Kidney epithelial cell (primary cell): Measurements from ENCODE around the gene CLSTN2. TPM values are rescaled to one million over a fixed set of nuclear protein-coding genes. Genes with fewer than 3 reads are reported as not detected.

Experiments
- DNase-seq: peaks from one replicate; pipeline ENCODE4 v3.0.0-alpha.2; 2010; ENCODE audit warnings: low read depth
- H3K27me3 ChIP-seq: 2 replicates; pipeline ENCODE4 v1.6.0; 2011; ENCODE audit warnings: low read length; ENCODE audit not compliant: control insufficient read depth, insufficient read depth
- H3K36me3 ChIP-seq: 2 replicates; pipeline ENCODE4 v1.5.1; 2011; ENCODE audit warnings: low read length; ENCODE audit not compliant: control insufficient read depth, insufficient read depth
- H3K4me3 ChIP-seq: 2 replicates; pipeline ENCODE4 v1.5.1; 2011; ENCODE audit warnings: low read depth, mild to moderate bottlenecking, control low read depth, low read length
- total RNA-seq: library from RNA; depleted of rRNA; stranded (reverse); fragments of >200 nt; gene quantifications from 2 replicates; pipeline ENCODE4 v1.2.3, GENCODE V29; 2015
- TF ChIP-seq, protein P1 (sequence below): IDR thresholded peaks from 2 replicates; pipeline ENCODE4 v1.5.1; 2011; ENCODE audit warnings: mild to moderate bottlenecking, moderate library complexity, low read length, control low read depth, inconsistent platforms; ENCODE audit not compliant: insufficient read depth, poor library complexity, severe bottlenecking

CLSTN2 gene
- total RNA-seq, 1 donor from 2014 or later: 10.9 TPM

DNA sequence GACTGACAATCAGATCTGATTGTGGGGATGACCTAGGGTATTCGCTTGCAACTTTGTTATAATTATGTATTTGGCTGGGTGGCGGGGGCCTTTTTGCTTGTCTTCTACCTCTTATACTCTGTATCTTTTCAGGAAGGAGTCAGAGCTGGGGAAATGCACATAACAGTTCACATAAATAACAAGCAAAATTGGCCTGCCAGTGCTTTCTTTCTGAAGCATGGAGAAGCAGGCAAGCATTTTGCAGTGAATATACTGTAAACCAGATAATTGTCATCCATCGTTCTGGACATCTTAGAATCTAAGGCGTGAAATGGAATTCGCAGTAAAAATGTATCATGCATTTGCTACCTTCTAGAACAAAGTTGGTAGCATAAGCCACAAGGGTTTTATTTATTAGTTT lies 227.6 kb downstream of the CLSTN2 start:
- DNase-seq: no peak
- TF ChIP-seq, protein P1, sequence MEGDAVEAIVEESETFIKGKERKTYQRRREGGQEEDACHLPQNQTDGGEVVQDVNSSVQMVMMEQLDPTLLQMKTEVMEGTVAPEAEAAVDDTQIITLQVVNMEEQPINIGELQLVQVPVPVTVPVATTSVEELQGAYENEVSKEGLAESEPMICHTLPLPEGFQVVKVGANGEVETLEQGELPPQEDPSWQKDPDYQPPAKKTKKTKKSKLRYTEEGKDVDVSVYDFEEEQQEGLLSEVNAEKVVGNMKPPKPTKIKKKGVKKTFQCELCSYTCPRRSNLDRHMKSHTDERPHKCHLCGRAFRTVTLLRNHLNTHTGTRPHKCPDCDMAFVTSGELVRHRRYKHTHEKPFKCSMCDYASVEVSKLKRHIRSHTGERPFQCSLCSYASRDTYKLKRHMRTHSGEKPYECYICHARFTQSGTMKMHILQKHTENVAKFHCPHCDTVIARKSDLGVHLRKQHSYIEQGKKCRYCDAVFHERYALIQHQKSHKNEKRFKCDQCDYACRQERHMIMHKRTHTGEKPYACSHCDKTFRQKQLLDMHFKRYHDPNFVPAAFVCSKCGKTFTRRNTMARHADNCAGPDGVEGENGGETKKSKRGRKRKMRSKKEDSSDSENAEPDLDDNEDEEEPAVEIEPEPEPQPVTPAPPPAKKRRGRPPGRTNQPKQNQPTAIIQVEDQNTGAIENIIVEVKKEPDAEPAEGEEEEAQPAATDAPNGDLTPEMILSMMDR: no peak
- Histone ChIP-seq H3K36me3 (no peaks in the 10 kb centered on the region), H3K4me3 (no peak overlapping the region), H3K27me3 (no peaks in the 10 kb centered on the region)

DNA sequence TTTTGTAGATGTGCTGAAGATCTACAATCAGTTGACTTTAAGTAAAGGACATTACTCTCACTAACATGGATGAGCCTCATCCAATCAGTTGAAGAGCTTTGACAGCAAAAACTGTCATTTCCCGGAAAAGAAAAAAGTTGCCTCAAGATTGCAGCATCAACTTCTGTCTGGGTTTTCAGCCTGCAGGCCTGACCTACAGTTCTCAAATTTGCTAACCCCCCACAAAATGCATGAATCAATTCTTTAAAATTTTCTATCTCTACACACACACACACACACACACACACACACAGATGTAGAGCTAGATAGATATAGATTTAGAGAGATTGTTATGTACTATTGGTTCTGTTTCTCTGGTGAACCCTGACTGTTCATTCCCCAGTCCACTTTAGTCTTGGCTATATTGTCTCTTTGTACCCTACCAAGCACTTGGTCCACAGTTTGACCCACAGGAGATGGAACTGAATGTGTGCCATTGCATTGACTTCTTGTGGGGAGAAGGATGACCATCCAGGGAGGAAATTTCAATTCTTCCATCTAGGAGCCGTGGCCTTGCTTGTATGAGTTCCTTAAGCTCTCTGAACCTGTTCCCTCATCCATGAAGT lies 228.3 kb downstream of the CLSTN2 start:
- no peak overlapping the region for H3K4me3 ChIP-seq
- no peaks in the 10 kb centered on the region for H3K36me3 ChIP-seq
- H3K27me3 ChIP-seq: no peaks in the 10 kb centered on the region
- no peak for DNase-seq
- TF ChIP-seq, protein P1: no peak

DNA sequence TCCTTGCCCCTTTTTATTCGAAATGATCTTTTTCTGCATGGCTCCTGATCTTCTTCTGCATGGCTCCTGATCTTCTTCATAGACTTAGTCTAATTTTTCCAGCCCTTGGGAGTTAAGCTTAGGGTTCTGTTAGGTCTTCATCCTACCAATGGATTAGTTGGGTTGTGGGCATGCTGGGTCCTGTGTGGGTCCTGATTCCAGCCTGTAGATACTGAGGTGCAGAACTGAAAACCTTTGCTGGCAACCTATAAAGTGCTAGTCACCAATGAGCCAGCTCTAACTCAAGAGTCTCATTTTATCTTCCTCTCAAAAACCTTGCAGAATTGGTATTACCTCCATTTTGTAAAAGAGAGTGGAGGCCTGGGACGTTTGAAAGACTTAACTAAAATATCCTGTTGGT lies 229.2 kb downstream of the CLSTN2 start:
- Histone ChIP-seq H3K36me3 (no peaks in the 10 kb centered on the region), H3K4me3 (no peak overlapping the region), H3K27me3 (no peaks in the 10 kb centered on the region)
- TF ChIP-seq, protein P1: no peak
- no peak for DNase-seq

DNA sequence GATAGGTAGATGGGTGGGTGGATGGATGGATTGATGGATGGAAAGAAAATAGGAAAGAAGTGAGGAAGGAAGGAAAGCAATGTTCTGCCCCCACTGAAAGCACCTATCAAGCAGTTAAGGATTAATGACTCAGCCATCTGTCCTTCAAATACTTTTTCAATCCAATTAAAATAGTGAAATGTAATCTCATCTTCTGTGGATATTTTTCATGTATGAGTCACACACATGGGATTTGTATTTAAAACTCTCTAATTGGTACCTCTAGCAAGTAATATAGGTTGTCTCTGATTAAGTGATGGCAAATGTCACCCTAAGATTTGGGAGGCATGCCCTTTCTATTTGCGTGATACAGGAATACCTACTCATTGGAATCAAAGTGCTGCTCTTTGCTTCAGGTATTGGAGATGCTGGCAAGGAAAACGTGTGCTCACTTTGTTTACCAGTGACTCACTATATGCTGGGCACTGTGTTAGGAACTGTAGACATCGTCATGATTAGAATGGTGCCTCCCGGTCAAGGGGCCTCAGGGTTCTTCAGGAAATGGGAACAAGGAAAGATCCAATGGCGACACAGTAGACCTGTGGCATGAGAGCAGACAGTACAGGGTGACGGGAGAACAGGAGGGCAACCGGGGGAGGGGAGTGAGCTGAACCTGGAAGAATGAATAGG lies 230.1 kb downstream of the CLSTN2 start:
- Histone ChIP-seq H3K27me3 (no peaks in the 10 kb centered on the region), H3K4me3 (no peak overlapping the region), H3K36me3 (no peaks in the 10 kb centered on the region)
- TF ChIP-seq, protein P1: no peak
- DNase-seq: no peak

DNA sequence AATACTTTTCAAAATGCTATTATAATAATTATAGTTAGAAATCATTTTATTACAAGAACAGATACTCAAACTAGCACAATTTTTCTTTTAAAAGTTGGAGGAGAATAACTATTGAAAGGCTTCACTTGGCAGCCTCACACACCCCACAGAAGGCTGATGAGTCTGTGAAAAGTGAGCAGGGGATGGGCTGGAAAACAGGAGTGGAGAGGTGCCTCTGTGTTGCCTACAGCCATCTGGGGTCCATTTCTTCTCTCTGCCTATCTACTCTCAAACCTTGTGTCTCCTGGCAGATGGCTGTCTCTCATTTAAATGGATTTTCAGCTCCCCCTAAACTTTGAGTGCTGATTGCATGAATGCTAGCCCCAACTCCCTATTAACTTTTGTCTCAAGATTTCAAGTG lies 230.8 kb downstream of the CLSTN2 start:
- DNase-seq: no peak
- Histone ChIP-seq H3K27me3 (no peaks in the 10 kb centered on the region), H3K36me3 (no peaks in the 10 kb centered on the region), H3K4me3 (no peak overlapping the region)
- TF ChIP-seq, protein P1: no peak
